Measurements from ENCODE around the gene OSGIN1.

OSGIN1 gene

DNA sequence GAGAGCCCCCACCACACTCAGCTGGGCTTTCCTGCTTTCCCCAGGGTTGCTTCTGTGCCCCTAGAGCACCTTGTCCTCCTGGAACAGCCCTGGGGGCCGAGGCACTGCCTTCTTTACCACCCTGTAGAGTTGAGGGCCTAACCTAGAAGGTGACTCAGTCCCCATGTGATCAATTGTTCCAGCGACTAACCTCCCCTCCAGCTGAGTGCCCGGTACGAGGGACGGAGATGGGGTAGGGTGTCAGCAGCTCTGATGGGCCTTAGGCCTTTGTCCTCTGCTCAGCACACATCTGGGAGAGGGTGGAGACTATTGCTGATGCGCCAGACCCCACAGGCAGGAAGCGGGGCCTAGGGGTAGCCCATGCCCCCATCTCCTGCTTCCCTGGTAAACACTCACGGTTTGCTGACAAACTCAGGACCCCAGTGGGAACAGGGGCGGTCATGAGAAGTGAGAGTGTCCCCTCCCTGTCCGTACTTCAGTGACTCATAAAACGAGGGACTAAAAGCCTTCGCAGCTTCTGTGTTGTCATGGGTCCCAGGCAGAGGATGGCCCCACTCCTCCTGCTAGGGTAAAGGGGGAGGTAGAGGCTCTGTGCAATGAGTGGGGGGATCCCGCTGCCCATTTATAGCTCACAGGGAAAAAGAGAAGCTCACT is 48.1 kb downstream of the OSGIN1 start:
- no peak for DNase-seq (ENCODE audit: low read depth in 2 of 2)

- no peak for DNase-seq (ENCODE audit: low read depth in 2 of 2)
These were observed 48.7 kb downstream of the OSGIN1 start for GRCh38 chr16:84001726-84002125.

DNA sequence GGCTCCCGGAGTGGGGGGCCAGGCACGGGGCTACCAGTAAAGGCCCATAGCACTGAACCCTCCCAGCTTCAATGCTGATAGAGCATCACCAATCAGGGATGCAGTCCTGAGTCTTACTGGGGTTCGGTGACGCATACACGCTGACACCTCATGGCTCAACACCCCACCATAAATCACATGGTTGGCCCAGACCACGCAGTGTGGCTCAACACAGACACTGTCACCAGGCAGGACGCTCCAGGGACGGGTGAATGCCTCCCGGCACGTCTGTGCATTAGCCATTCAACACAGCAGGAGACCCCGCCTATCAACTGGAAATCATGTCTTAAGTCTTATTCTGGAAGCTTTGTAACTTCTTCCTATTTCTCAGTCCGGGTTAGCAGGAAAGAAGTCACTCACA is 50.0 kb downstream of the OSGIN1 start:
- no peak for DNase-seq (ENCODE audit: low read depth in 2 of 2)

GRCh38 chr16:84004442-84004841 is 51.4 kb downstream of the OSGIN1 start:
- no peak for DNase-seq (ENCODE audit: low read depth in 2 of 2)

DNA sequence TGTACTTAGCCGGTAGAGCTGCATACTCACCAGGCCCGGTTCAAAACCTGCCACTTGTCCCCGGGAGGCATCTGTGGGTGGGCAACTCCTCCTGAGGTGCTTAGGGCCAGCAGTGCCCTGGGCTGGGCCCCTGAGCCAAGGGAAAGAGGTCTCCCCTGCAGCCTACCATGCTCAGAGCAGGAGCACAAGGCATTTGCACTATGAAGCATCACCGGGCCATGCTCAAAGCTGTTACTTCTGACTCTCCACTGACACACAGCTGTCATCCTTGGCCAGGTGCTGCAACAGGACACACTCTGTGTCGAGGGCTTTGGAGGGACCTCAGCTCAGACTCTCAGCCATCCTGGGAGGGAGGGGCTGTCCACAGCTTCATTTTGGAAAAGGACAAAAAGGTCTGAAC is 52.4 kb downstream of the OSGIN1 start:
- DNase-seq (ENCODE audit: low read depth in 2 of 2): no peak

- no peak for DNase-seq (ENCODE audit: low read depth in 2 of 2)
These were observed 54.5 kb downstream of the OSGIN1 start for GRCh38 chr16:84007520-84007919.

- DNase-seq (ENCODE audit: low read depth in 2 of 2): no peak
These were observed 54.9 kb downstream of the OSGIN1 start for GRCh38 chr16:84007965-84008364.

DNA sequence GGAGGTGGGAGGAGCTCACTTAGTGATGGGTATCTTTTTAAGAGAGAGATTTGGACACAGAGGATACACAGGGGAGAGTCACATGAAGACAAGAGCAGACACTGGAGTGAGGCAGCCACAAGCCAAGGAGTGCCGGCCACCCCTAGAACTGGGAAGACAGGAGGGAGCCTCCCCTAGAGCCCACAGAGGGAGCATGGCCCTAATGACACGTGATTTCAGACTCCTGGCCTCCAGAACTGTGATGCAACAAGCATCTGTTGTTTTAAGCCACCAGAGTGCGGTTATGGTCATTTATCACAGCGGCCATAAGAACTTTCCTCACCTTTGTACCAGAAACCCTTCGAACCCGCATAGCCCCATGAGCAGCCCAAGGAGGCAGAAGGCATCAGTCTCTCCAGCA is 56.2 kb downstream of the OSGIN1 start:
- no peak for DNase-seq (ENCODE audit: low read depth in 2 of 2)

DNA sequence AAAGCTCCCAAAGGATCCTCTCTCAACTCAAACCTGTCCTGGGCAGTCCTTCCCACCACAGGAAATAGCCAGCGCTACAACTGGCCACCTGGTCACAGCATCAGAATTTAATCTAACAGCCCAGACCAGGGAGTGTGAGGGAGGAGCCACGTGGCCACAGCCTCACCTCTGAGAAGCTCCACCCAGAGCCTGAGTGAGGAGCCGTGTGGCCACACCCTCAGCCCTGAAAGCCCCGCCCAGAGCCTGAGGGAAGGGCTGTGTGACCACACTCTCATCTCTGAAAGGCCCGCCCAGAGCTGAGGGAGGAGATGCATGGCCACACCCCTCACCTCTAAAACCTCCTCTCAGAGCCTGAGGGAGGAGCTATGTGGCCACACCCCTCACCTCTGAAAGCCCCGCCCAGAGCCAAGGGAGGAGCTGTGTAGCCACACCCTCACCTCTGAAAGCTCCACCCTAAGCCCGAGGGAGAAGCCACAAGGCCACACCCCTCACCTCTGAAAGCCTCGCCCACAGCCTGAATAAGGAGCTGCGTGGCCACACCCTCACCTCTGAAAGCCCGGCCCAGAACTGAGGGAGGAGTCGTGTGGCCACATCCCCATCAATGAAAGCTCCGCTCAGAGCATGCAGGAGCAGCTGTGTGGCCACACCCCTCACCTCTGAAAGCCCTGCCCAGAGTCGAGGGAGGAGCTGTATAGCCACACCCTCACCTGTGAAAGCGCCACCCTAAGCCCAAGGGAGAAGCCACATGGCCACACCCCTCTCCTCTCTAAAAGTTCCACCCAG is 60.9 kb downstream of the OSGIN1 start:
- no peak for DNase-seq (ENCODE audit: low read depth in 2 of 2)

- no peak for DNase-seq (ENCODE audit: low read depth in 2 of 2)
These were observed 61.7 kb downstream of the OSGIN1 start for GRCh38 chr16:84014570-84015327.

GRCh38 chr16:84015399-84015798 is 62.4 kb downstream of the OSGIN1 start:
- no peak for DNase-seq (ENCODE audit: low read depth in 2 of 2)

All from fibroblast of skin of left biceps (primary cell).